PFSK-1 (cell line): ENCODE measurements around the gene FYN.

Experiments
- FOXP2 ChIP-seq: optimal IDR thresholded peaks from 2 replicates; pipeline ENCODE3; 2011; ENCODE audit warnings: borderline replicate concordance, control low read depth, inconsistent platforms; ENCODE audit not compliant: insufficient read depth; ENCODE audit errors: extremely low read length, extremely low read depth
- POLR2AphosphoS5 ChIP-seq: IDR thresholded peaks from 2 replicates; pipeline ENCODE4 v1.6.1; 2012; ENCODE audit warnings: low read depth, mild to moderate bottlenecking, control low read depth, low read length, moderate library complexity
- REST ChIP-seq, 2 experiments: IDR thresholded peaks; 2 replicates each; pipeline versions ENCODE4 v1.6.1 to v1.8.0; 2011 to 2012; ENCODE audit warnings: low read depth in 2 of 2, low read length in 2 of 2, control low read depth in 1 of 2, inconsistent platforms in 1 of 2, mild to moderate bottlenecking in 1 of 2, moderate library complexity in 1 of 2; ENCODE audit not compliant: insufficient read depth in 1 of 2
- SIN3A ChIP-seq: IDR thresholded peaks from 2 replicates; pipeline ENCODE4 v1.6.1; 2012; ENCODE audit warnings: mild to moderate bottlenecking, low read length, moderate library complexity, borderline replicate concordance; ENCODE audit not compliant: insufficient read depth
- TAF1 ChIP-seq: IDR thresholded peaks from 2 replicates; pipeline ENCODE4 v1.6.1; 2012; ENCODE audit warnings: low read length, control low read depth, borderline replicate concordance; ENCODE audit not compliant: insufficient read depth

- TF ChIP-seq REST (IDR thresholded peaks at IDR 0.05; ENCODE audit: insufficient read depth in 1 of 2, low read depth in 2 of 2, low read length in 2 of 2) (no peak), POLR2AphosphoS5 (no peak), TAF1 (no peak), SIN3A (no peak), FOXP2 (no peak)
These were observed 66.4 kb downstream of the FYN start for GRCh38 chr6:111806561-111807497.
